Activated CD4-positive, CD25-positive, alpha-beta regulatory T cell treated with anti-CD3 and anti-CD28 coated beads, Interleukin-2, amount 50 U/mL, for 72 hours (primary cell): Measurements from ENCODE around the gene KRTAP12-2.

ENCODE experiments used
- DNase-seq: peaks from one replicate; pipeline ENCODE4 v3.0.0; 2021

KRTAP12-2 gene

GRCh38 chr21:44666401-44667320, at the start of gene KRTAP12-2:
Gene KRTAP12-2 (minus strand): TSS chr21:44666927. CDS start chr21:44666886, 41 bp downstream.
- DNase-seq, result no peak

- DNase-seq, result no peak
Measured at GRCh38 chr21:44714905-44715304, 48.2 kb upstream of the KRTAP12-2 start.

GRCh38 chr21:44713846-44714245, 47.1 kb upstream of the KRTAP12-2 start:
- peak; percentile 17 for DNase-seq

GRCh38 chr21:44713130-44713529, 46.4 kb upstream of the KRTAP12-2 start:
- DNase-seq, result peak; percentile 17

GRCh38 chr21:44712203-44713028, 45.7 kb upstream of the KRTAP12-2 start:
- peak; percentile 22 for DNase-seq

- DNase-seq, result peak; percentile 30
Measured at GRCh38 chr21:44711327-44712202, 44.8 kb upstream of the KRTAP12-2 start, which contains the start of gene TSPEAR. Gene TSPEAR (minus strand): TSS chr21:44711572. CDS start chr21:44711514, 58 bp downstream.

- peak; percentile 28 for DNase-seq
Measured at GRCh38 chr21:44710756-44711326, 44.1 kb upstream of the KRTAP12-2 start.

GRCh38 chr21:44710294-44710665, 43.6 kb upstream of the KRTAP12-2 start:
- peak; percentile 17 for DNase-seq

- DNase-seq, result peak; percentile 23
Measured at GRCh38 chr21:44709426-44710293, 42.9 kb upstream of the KRTAP12-2 start.

GRCh38 chr21:44708866-44709425, 42.2 kb upstream of the KRTAP12-2 start:
- peak; percentile 17 for DNase-seq

GRCh38 chr21:44708213-44708865, 41.6 kb upstream of the KRTAP12-2 start:
- peak; percentile 30 for DNase-seq

GRCh38 chr21:44706706-44707581, 40.2 kb upstream of the KRTAP12-2 start:
- peak; percentile 19 for DNase-seq

GRCh38 chr21:44706026-44706705, 39.4 kb upstream of the KRTAP12-2 start:
- DNase-seq, result peak; percentile 22

- DNase-seq, result no peak
Measured at GRCh38 chr21:44704636-44705001, 37.9 kb upstream of the KRTAP12-2 start.

- peak; percentile 21 for DNase-seq
Measured at GRCh38 chr21:44703731-44704635, 37.3 kb upstream of the KRTAP12-2 start.

- peak; percentile 16 for DNase-seq
Measured at GRCh38 chr21:44702973-44703730, 36.4 kb upstream of the KRTAP12-2 start.
